GM12875 (cell line): ENCODE results near the gene NUDT9.

Experiments
- H3K4me3 ChIP-seq: one replicate; pipeline ENCODE4 v1.5.1; 2011; ENCODE audit warnings: low read depth, low read length, control low read depth
- CTCF ChIP-seq: IDR thresholded peaks from 2 replicates; pipeline ENCODE4 v1.5.1; 2011; ENCODE audit warnings: low read depth, mild to moderate bottlenecking, control low read depth, inconsistent platforms, low read length, moderate library complexity, borderline replicate concordance; ENCODE audit not compliant: insufficient read depth

Gene NUDT9

GRCh38 chr4:87500092-87500462 is 77.7 kb downstream of the NUDT9 start:
- no peak for TF ChIP-seq CTCF
- no peak overlapping the region for H3K4me3 ChIP-seq

- TF ChIP-seq CTCF, result no peak
- no peak overlapping the region for H3K4me3 ChIP-seq
These were observed 80.3 kb downstream of the NUDT9 start for GRCh38 chr4:87502580-87503238.

DNA sequence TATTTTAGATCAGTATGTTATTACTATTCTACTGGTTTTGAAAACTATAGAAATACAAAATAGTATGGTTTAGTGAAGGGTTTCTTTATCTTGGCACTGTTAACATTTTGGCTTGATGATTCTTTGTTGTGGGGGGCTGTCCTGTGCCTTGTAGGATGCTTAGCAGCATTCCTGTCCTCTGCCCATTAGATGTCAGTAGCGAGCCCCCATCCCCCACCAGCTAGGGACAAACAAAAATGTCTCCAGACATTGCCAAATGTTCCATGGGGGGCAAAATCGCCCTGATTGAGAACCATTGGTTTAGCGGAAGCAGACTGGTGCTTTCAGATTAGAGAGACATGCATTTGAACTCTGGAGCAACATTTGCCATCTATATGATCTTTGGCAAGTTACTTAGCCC is 83.5 kb downstream of the NUDT9 start:
- peak; percentile 26; the same call in 1 of the 2 replicates for TF ChIP-seq CTCF
- H3K4me3 ChIP-seq, result no peak overlapping the region

- no peak for TF ChIP-seq CTCF
- no peak overlapping the region for H3K4me3 ChIP-seq
These were observed 84.8 kb downstream of the NUDT9 start for GRCh38 chr4:87506974-87507701.
